ENCODE data around the gene TBX15. TPM values are rescaled to one million over a fixed set of nuclear protein-coding genes. Genes with fewer than 3 reads are reported as not detected.

The TBX15 gene
- total and polyA plus RNA-seq, 4 donors: 0.07 to 0.31 (median 0.24) TPM

DNA sequence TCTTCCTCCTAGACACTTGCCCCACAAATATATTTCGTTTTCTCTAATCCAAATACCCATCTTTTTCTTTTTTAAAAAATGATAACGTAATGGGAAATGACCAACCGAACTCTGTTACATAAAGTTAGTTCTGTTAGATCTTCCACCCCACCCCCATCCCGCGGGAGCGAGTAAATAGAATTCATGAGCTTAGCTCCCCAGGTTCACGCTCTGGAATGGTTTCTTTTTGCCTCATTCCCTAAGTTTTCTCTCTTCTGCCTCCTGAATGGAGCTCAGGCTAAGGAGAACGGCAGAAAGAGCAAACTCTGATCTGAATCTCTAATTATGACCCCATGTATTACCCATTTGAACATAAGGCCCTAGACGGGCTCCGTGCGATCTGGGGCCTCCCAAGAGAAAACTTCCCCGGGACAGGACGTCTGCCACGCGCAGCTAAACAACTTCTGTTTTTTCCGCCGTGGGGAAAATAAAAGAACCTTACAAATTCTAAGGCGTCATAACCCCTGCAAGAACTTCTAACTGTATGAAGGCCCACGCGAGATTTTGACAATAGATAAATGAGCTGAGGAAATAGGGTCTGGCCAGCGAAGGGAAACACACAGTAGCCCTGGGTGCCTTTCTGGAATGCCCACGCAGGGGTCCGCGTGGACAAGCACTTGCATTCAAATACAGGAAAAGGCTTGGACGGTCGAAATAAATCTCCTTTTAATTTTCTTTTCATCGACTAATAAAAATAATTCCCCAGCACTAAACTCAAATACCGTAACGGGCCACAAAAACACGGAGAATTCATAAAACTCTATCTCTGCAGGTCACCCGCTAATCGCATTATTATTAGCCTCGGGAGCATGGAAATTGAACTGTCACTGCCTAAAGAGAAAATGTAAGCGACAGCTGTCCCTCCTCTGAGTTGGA lies 2.2 kb downstream of the TBX15 start:
- ATAC-seq (ENCODE audit: insufficient read depth, low FRiP score): no peak
- H3K9me3 ChIP-seq (ENCODE audit: control insufficient read depth in 4 of 4, insufficient read depth in 3 of 4, low read length in 3 of 4): peaks cover 0 to 31% (median 0%) of the 10 kb centered on the region in 4 donors
- no peak overlapping the region for H3K9ac ChIP-seq (ENCODE audit: insufficient read depth in 1 of 2, low read length in 2 of 2)
- peaks cover 0 to 44% (median 13%) of the 10 kb centered on the region in 5 donors for H3K4me1 ChIP-seq (ENCODE audit: control insufficient read depth in 5 of 5, insufficient read depth in 5 of 5, low read length in 5 of 5)
- TF ChIP-seq, protein P1, sequence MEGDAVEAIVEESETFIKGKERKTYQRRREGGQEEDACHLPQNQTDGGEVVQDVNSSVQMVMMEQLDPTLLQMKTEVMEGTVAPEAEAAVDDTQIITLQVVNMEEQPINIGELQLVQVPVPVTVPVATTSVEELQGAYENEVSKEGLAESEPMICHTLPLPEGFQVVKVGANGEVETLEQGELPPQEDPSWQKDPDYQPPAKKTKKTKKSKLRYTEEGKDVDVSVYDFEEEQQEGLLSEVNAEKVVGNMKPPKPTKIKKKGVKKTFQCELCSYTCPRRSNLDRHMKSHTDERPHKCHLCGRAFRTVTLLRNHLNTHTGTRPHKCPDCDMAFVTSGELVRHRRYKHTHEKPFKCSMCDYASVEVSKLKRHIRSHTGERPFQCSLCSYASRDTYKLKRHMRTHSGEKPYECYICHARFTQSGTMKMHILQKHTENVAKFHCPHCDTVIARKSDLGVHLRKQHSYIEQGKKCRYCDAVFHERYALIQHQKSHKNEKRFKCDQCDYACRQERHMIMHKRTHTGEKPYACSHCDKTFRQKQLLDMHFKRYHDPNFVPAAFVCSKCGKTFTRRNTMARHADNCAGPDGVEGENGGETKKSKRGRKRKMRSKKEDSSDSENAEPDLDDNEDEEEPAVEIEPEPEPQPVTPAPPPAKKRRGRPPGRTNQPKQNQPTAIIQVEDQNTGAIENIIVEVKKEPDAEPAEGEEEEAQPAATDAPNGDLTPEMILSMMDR (IDR thresholded peaks at IDR 0.05; ENCODE audit: control extremely low read depth, extremely low read depth): no peak
- 9 to 14% methylated on average over 34 of the region's 34 CpGs for WGBS, 2 donors
- H3K4me3 ChIP-seq: no peak overlapping the region
- no peaks in the 10 kb centered on the region for H3K36me3 ChIP-seq (ENCODE audit: control insufficient read depth in 4 of 4, insufficient read depth in 4 of 4, low read length in 4 of 4)
- DNase-seq: peak in 1 of 3 donors; percentile 42
- H3K27ac ChIP-seq (ENCODE audit: low read depth in 1 of 2, low read length in 1 of 2): no peak overlapping the region
- H3K27me3 ChIP-seq (ENCODE audit: control insufficient read depth in 3 of 3, insufficient read depth in 3 of 3, low read length in 2 of 3): peaks cover 22 to 100% (median 95%) of the 10 kb centered on the region in 3 donors

DNA sequence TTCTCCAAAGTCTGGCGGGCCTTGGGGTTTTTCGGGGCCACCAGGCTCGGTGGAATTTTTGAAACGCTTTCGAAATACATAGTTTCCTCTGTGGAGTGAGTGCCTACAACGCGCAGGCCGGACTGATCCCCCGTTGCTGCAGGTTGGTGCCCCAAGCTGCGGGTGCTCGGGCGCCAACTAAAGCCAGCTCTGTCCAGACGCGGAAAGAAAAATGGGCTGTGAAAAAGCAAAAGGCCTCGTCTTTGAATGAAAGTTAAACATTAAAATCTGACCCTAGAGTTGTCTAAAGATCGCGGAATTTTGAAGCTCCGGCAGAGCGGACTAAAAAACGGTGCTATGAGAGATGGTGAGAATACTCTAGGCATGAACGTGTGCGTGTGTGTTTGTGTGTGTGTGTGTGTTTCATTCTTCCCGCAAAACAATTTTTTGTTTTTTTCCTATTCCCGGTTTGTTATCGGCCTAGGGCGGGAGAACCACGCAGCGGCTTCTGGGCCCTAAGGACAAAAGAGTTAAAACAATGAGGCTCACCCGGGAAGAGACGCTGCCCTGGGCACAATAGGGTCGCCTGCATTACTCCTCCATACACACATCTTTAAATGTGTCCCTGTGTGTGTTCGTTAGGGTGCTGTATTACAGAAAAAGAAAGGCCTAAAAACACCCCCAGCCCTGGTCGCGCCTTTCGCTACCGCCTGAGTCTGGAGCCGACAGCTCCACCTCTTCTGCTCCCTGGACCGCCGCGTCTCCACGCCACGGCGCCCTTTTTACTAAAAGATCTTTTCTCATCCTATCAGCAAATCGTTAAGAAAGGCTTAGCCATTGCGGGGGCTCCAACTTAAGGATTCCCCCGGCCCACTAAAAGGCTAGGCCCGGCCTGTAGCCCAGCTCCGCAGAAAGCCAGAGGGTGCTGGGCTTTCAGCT lies 3.2 kb downstream of the TBX15 start:
- no peaks in the 10 kb centered on the region for H3K36me3 ChIP-seq (ENCODE audit: control insufficient read depth in 4 of 4, insufficient read depth in 4 of 4, low read length in 4 of 4)
- H3K27ac ChIP-seq (ENCODE audit: low read depth in 1 of 2, low read length in 1 of 2): no peak overlapping the region
- no peak for ATAC-seq (ENCODE audit: insufficient read depth, low FRiP score)
- H3K27me3 ChIP-seq (ENCODE audit: control insufficient read depth in 3 of 3, insufficient read depth in 3 of 3, low read length in 2 of 3): peaks cover 20 to 100% (median 95%) of the 10 kb centered on the region in 3 donors
- peaks cover 0 to 29% (median 0%) of the 10 kb centered on the region in 4 donors for H3K9me3 ChIP-seq (ENCODE audit: control insufficient read depth in 4 of 4, insufficient read depth in 3 of 4, low read length in 3 of 4)
- no peak overlapping the region for H3K4me3 ChIP-seq
- peak in 2 of 3 donors; percentile 24 to 46 for DNase-seq
- peaks cover 0 to 48% (median 13%) of the 10 kb centered on the region in 5 donors for H3K4me1 ChIP-seq (ENCODE audit: control insufficient read depth in 5 of 5, insufficient read depth in 5 of 5, low read length in 5 of 5)
- 7 to 19% methylated on average over 48 of the region's 48 CpGs for WGBS, 2 donors
- TF ChIP-seq, protein P1 (IDR thresholded peaks at IDR 0.05; ENCODE audit: control extremely low read depth, extremely low read depth): no peak
- no peak overlapping the region for H3K9ac ChIP-seq (ENCODE audit: insufficient read depth in 1 of 2, low read length in 2 of 2)

DNA sequence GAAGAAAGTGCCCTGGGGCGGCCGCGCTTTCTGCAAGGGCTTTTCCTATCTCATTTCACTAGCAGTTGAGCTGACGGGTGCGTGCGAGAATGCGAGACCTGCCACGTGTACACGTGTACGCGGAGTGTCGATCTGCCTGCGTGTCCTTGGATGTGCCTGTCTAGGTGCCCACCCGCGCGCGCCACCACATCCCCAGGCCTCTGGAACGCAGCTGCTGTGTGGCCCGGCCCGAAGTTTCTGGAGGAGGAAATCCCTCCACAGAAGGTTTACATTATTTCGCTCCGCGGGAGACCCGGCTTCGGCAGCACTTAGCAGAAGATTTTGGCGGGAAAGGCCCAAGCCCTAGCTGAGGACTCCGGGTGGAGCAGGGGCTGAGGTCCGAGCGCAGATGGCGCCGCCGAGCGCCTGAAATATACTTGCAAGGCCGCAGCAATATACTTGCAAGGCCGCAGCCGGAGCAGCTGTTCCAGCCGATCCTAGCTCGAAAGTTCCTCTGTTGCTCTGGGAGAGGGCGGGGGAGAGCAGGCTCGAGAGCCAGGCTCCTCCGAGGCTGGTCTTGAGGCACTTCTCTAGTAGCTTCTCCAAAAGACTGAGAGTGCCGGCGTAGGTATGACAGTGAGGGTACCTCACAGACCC lies 3.9 kb downstream of the TBX15 start:
- TF ChIP-seq, protein P1 (IDR thresholded peaks at IDR 0.05; ENCODE audit: control extremely low read depth, extremely low read depth): no peak
- H3K4me1 ChIP-seq (ENCODE audit: control insufficient read depth in 5 of 5, insufficient read depth in 5 of 5, low read length in 5 of 5): peaks cover 0 to 54% (median 7%) of the 10 kb centered on the region in 5 donors
- H3K9ac ChIP-seq (ENCODE audit: insufficient read depth in 1 of 2, low read length in 2 of 2): no peak overlapping the region
- peaks cover 0 to 29% (median 0%) of the 10 kb centered on the region in 4 donors for H3K9me3 ChIP-seq (ENCODE audit: control insufficient read depth in 4 of 4, insufficient read depth in 3 of 4, low read length in 3 of 4)
- no peaks in the 10 kb centered on the region for H3K36me3 ChIP-seq (ENCODE audit: control insufficient read depth in 4 of 4, insufficient read depth in 4 of 4, low read length in 4 of 4)
- ATAC-seq (ENCODE audit: insufficient read depth, low FRiP score): no peak
- H3K27ac ChIP-seq (ENCODE audit: low read depth in 1 of 2, low read length in 1 of 2): no peak overlapping the region
- peak; percentile 80 to 81 (median 80) for DNase-seq
- WGBS, 2 donors: 6 to 12% methylated on average over 43 of the region's 43 CpGs
- H3K4me3 ChIP-seq: no peak overlapping the region
- peaks cover 24 to 98% (median 93%) of the 10 kb centered on the region in 3 donors for H3K27me3 ChIP-seq (ENCODE audit: control insufficient read depth in 3 of 3, insufficient read depth in 3 of 3, low read length in 2 of 3)

Measured in lung (tissue), 12 donors.